Activated CD8-positive, alpha-beta T cell treated with anti-CD3 and anti-CD28 coated beads, Interleukin-2, amount 10 ng/mL, durations not matched to agents 7 days and 5 days (primary cell): ENCODE data around the gene ANKS1B. TPM values are rescaled to one million over a fixed set of nuclear protein-coding genes. Genes with fewer than 3 reads are reported as not detected.
"Not testable (repeated sequence)": the region's sequence is repeated elsewhere in the genome, so short reads cannot be mapped to it uniquely, and the experiment has no call there.

Experiments
- ATAC-seq: fragments of 150-1000 bp; cut with Tn5 transposase; one replicate; pipeline ENCODE4 v1.10.0; 2021; ENCODE audit warnings: moderate library complexity
- CTCF ChIA-PET: fragments of 350-600 bp; sonication (Branson Sonifier 250); formaldehyde crosslinking; loops from one replicate; lab custom pipeline; 2021; ENCODE audit warnings: antibody characterized with exemption; lab: Charles Lee
- POLR2A ChIA-PET: fragments of 350-600 bp; sonication (Branson Sonifier 250); formaldehyde crosslinking; loops from one replicate; lab custom pipeline; 2021; ENCODE audit warnings: antibody characterized with exemption; lab: Charles Lee
- DNase-seq: peaks from one replicate; pipeline ENCODE4 v3.0.0-alpha.2; 2020
- H3K27ac Mint-ChIP-seq: one replicate; pipeline ENCODE4 v1.8.0; 2021; ENCODE audit warnings: mild to moderate bottlenecking, mixed read lengths
- H3K27me3 Mint-ChIP-seq: one replicate; pipeline ENCODE4 v1.8.0; 2021; ENCODE audit warnings: low read depth, mixed read lengths
- H3K36me3 Mint-ChIP-seq: one replicate; pipeline ENCODE4 v1.8.0; 2021; ENCODE audit warnings: low read depth, mixed read lengths
- H3K4me1 Mint-ChIP-seq: one replicate; pipeline ENCODE4 v1.8.0; 2021; ENCODE audit warnings: low read depth, mixed read lengths
- H3K4me3 Mint-ChIP-seq: one replicate; pipeline ENCODE4 v1.8.0; 2021; ENCODE audit warnings: mild to moderate bottlenecking, mixed read lengths
- H3K9me3 Mint-ChIP-seq: one replicate; pipeline ENCODE4 v1.8.0; 2022; ENCODE audit warnings: mixed read lengths; ENCODE audit not compliant: insufficient read depth
- total RNA-seq, 2 experiments: library from RNA; stranded (reverse); gene quantifications; one replicate each; pipeline ENCODE4 v1.2.3, GENCODE V29; 2021

Gene ANKS1B
- total RNA-seq, 2 experiments from 2014 or later: not detected

DNA sequence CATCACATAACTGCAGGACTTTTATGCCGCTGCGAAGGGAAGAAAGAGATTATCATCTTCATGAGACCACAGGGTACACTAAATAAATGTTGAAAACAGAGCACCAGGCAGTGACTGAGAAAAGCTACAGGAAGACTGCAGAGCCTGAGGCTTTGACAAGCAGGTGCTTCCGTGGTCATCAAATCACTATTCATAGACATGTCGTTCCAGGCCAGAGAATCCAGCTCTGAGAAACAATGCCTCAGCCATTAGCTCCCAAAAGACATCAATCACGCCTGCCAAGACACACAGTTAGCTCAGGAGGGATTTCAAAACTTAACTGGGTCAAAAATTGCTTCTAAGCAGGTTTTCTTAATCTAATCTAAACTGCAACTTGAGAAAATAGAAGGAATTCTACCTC is 384.3 kb downstream of the ANKS1B start:
- DNase-seq (no peak), ATAC-seq (no peak)
- H3K9me3 Mint-ChIP-seq: no peaks in the 10 kb centered on the region
- no peak overlapping the region for H3K27ac Mint-ChIP-seq
- CTCF ChIA-PET: no interaction called here
- no peaks in the 10 kb centered on the region for H3K4me1 Mint-ChIP-seq
- H3K27me3 Mint-ChIP-seq: no peaks in the 10 kb centered on the region
- POLR2A ChIA-PET: no interaction called here
- H3K4me3 Mint-ChIP-seq: no peak overlapping the region
- no peaks in the 10 kb centered on the region for H3K36me3 Mint-ChIP-seq

- H3K4me1 Mint-ChIP-seq: no peaks in the 10 kb centered on the region
- no peak for ATAC-seq
- H3K27ac Mint-ChIP-seq: no peak overlapping the region
- no peaks in the 10 kb centered on the region for H3K36me3 Mint-ChIP-seq
- H3K27me3 Mint-ChIP-seq: no peaks in the 10 kb centered on the region
- POLR2A ChIA-PET: no interaction called here
- H3K4me3 Mint-ChIP-seq: no peak overlapping the region
- no peak for DNase-seq
- CTCF ChIA-PET: no interaction called here
- H3K9me3 Mint-ChIP-seq: no peaks in the 10 kb centered on the region
Measured at GRCh38 chr12:99598785-99599184, 386.0 kb downstream of the ANKS1B start.

DNA sequence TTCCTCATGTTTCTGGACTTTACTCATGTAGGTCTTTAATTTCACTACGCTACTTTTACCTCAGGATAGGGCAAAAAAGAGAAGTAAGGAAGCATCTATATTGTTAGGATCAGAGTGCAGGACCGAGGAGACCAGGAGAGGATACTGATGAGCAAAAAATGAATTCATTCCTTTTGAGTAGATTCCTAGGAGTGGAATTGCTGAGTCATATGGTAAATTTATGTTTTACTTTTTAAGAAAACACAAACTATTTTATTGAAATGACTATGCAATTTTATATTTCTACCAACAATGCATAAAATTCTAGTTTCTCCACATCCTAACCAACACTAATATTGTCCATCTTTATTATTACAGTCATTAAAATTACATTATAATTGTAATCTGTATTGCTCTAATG is 388.0 kb downstream of the ANKS1B start:
- ATAC-seq (no peak), DNase-seq (no peak)
- H3K4me3 Mint-ChIP-seq: no peak overlapping the region
- H3K4me1 Mint-ChIP-seq: no peaks in the 10 kb centered on the region
- H3K9me3 Mint-ChIP-seq: no peaks in the 10 kb centered on the region
- H3K27ac Mint-ChIP-seq: no peak overlapping the region
- POLR2A ChIA-PET: no interaction called here
- H3K36me3 Mint-ChIP-seq: no peaks in the 10 kb centered on the region
- CTCF ChIA-PET: no interaction called here
- H3K27me3 Mint-ChIP-seq: no peaks in the 10 kb centered on the region

GRCh38 chr12:99577125-99577524 is 407.6 kb downstream of the ANKS1B start:
- POLR2A ChIA-PET, DNase-seq, H3K4me3 Mint-ChIP-seq, H3K9me3 Mint-ChIP-seq, H3K4me1 Mint-ChIP-seq, H3K36me3 Mint-ChIP-seq, H3K27me3 Mint-ChIP-seq, CTCF ChIA-PET, H3K27ac Mint-ChIP-seq, ATAC-seq: not testable (repeated sequence)

GRCh38 chr12:99573980-99574379 is 410.8 kb downstream of the ANKS1B start:
- no peaks in the 10 kb centered on the region for H3K36me3 Mint-ChIP-seq
- no peak for ATAC-seq
- DNase-seq: no peak
- H3K27me3 Mint-ChIP-seq: no peaks in the 10 kb centered on the region
- ChIA-PET POLR2A (no interaction called here), CTCF (no interaction called here)
- H3K4me1 Mint-ChIP-seq: no peaks in the 10 kb centered on the region
- H3K27ac Mint-ChIP-seq: no peak overlapping the region
- no peak overlapping the region for H3K4me3 Mint-ChIP-seq
- peaks cover 6% of the 10 kb centered on the region for H3K9me3 Mint-ChIP-seq

GRCh38 chr12:99567072-99567471 is 417.7 kb downstream of the ANKS1B start:
- ChIA-PET POLR2A (no interaction called here), CTCF (no interaction called here)
- Mint-ChIP-seq H3K4me3 (no peak overlapping the region), H3K27me3 (no peaks in the 10 kb centered on the region), H3K36me3 (no peaks in the 10 kb centered on the region), H3K27ac (no peak overlapping the region), H3K9me3 (peaks cover 3% of the 10 kb centered on the region), H3K4me1 (no peaks in the 10 kb centered on the region)
- DNase-seq (no peak), ATAC-seq (no peak)

GRCh38 chr12:99558109-99558508 is 426.6 kb downstream of the ANKS1B start:
- DNase-seq (no peak), ATAC-seq (no peak)
- Mint-ChIP-seq H3K9me3 (peaks cover 11% of the 10 kb centered on the region), H3K4me3 (no peak overlapping the region), H3K27ac (no peak overlapping the region), H3K36me3 (no peaks in the 10 kb centered on the region), H3K27me3 (no peaks in the 10 kb centered on the region), H3K4me1 (no peaks in the 10 kb centered on the region)
- ChIA-PET CTCF (no interaction called here), POLR2A (no interaction called here)

DNA sequence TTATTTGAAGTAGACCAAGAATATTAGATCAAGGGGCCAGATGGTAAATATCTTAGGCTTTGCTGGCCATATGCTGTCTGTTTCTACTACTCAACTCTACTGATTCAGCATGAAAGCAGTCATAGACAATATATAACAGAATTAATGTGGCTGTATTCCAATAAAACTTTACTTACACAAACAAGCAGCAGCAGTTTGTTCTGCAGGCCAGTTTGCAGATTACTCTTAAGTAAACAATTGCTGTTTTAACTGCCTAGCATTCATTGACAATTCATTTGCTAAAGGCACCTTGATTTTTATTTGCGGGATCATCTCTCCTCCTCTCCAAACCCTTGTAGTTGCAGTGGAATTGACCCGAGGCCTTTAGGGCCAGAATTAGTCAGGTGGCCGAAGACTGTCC is 431.3 kb downstream of the ANKS1B start:
- Mint-ChIP-seq H3K9me3 (peaks cover 4% of the 10 kb centered on the region), H3K27ac (no peak overlapping the region)

DNA sequence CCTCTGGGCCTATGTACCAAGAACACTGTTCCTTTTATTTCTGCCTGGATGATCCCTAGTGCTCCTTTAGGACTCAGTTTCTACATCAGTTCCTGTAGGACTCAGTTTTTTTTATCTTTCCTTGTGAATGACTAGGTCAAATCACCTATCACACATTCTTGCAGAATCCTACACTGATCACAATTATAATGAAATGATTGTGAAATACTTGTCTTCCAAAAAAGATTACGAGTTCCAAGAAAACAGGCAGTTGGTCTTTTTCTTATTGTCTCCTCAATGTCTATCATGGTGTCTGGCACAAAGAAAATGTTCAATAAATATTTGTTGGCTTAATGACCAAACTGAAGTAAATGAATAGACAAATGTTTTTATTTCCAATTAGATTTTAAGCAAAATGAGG is 432.7 kb downstream of the ANKS1B start:
- Mint-ChIP-seq H3K27me3 (no peaks in the 10 kb centered on the region), H3K9me3 (peaks cover 4% of the 10 kb centered on the region)

More for the DNA sequence above, 431.3 kb downstream of the ANKS1B start:
- DNase-seq: no peak
- ChIA-PET POLR2A (no interaction called here), CTCF (no interaction called here)
- Mint-ChIP-seq H3K27me3 (no peaks in the 10 kb centered on the region), H3K4me1 (no peaks in the 10 kb centered on the region), H3K4me3 (no peak overlapping the region), H3K36me3 (no peaks in the 10 kb centered on the region)
- no peak for ATAC-seq

DNA sequence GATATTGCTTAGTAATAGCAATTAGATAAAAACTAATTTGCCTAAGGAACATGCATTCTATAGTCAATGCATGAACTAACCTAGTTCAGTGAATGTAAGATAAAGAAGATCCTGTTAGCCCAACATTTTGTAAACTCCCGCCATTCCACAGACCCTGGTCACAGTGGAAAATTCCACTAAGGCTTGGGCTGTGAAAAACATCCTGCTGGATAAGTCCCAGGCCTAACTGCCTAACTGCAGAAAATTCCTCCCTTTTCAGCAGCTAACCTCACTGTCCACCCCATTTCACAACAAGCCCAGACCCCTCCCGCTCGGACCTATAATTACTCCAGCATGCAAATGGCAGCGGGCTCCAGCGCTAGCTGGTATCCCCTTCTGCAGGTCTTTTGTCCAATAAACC is 435.1 kb downstream of the ANKS1B start:
- no peaks in the 10 kb centered on the region for H3K4me1 Mint-ChIP-seq
- peaks cover 4% of the 10 kb centered on the region for H3K9me3 Mint-ChIP-seq
- CTCF ChIA-PET: no interaction called here
- H3K4me3 Mint-ChIP-seq: no peak overlapping the region
- no peak overlapping the region for H3K27ac Mint-ChIP-seq
- POLR2A ChIA-PET: no interaction called here
- H3K36me3 Mint-ChIP-seq: no peaks in the 10 kb centered on the region
- DNase-seq: no peak
- ATAC-seq: no peak
- no peaks in the 10 kb centered on the region for H3K27me3 Mint-ChIP-seq

More for the DNA sequence above, 432.7 kb downstream of the ANKS1B start:
- no peak for ATAC-seq
- Mint-ChIP-seq H3K4me3 (no peak overlapping the region), H3K4me1 (no peaks in the 10 kb centered on the region), H3K36me3 (no peaks in the 10 kb centered on the region), H3K27ac (no peak overlapping the region)
- CTCF ChIA-PET: no interaction called here
- POLR2A ChIA-PET: no interaction called here
- DNase-seq: no peak

- Mint-ChIP-seq H3K27ac (no peak overlapping the region), H3K4me3 (no peak overlapping the region), H3K36me3 (no peaks in the 10 kb centered on the region), H3K4me1 (no peaks in the 10 kb centered on the region), H3K27me3 (no peaks in the 10 kb centered on the region), H3K9me3 (peaks cover 4% of the 10 kb centered on the region)
- no peak for ATAC-seq
- no peak for DNase-seq
- ChIA-PET CTCF (no interaction called here), POLR2A (no interaction called here)
Measured at GRCh38 chr12:99549196-99549595, 435.5 kb downstream of the ANKS1B start.

GRCh38 chr12:99544457-99544856 is 440.3 kb downstream of the ANKS1B start:
- H3K27me3 Mint-ChIP-seq: no peaks in the 10 kb centered on the region
- no peaks in the 10 kb centered on the region for H3K36me3 Mint-ChIP-seq
- DNase-seq (no peak), ATAC-seq (no peak)
- H3K27ac Mint-ChIP-seq: no peak overlapping the region
- H3K4me3 Mint-ChIP-seq: no peak overlapping the region
- ChIA-PET POLR2A (no interaction called here), CTCF (no interaction called here)
- peaks cover 5% of the 10 kb centered on the region for H3K9me3 Mint-ChIP-seq
- H3K4me1 Mint-ChIP-seq: no peaks in the 10 kb centered on the region

GRCh38 chr12:99529966-99530365 is 454.8 kb downstream of the ANKS1B start:
- Mint-ChIP-seq H3K4me1 (no peaks in the 10 kb centered on the region), H3K27me3 (no peaks in the 10 kb centered on the region), H3K36me3 (no peaks in the 10 kb centered on the region), H3K27ac (no peak overlapping the region), H3K4me3 (no peak overlapping the region), H3K9me3 (no peaks in the 10 kb centered on the region)
- DNase-seq (no peak), ATAC-seq (no peak)
- CTCF ChIA-PET: no interaction called here
- POLR2A ChIA-PET: interaction anchor here (0.7 kb wide), 1 partner anchor 312 kb away, joined by 3 read pairs; no protein-coding TSS in a partner anchor
